SU-DHL-6 (cell line): Measurements from ENCODE around the gene HOPX.

Source experiments
- H2AFZ ChIP-seq: fragments of 200-600 bp; sonication (generic); 2 replicates; pipeline ENCODE4 v1.6.1; 2014; ENCODE audit warnings: low read depth, mild to moderate bottlenecking, moderate library complexity, mixed read lengths, antibody characterized with exemption, low read length; ENCODE audit not compliant: severe bottlenecking
- H3F3A ChIP-seq: fragments of 200-600 bp; shearing (Covaris generic); 2 replicates; pipeline ENCODE4 v1.6.0; 2016; ENCODE audit warnings: antibody characterized with exemption, mild to moderate bottlenecking; ENCODE audit not compliant: insufficient read depth
- H3K27ac ChIP-seq: fragments of 200-600 bp; sonication (generic); 2 replicates; pipeline ENCODE4 v1.5.1; 2016; ENCODE audit warnings: low read depth, mild to moderate bottlenecking, low read length, moderate library complexity, mixed read lengths
- H3K27me3 ChIP-seq: fragments of 200-600 bp; sonication (generic), shearing (Covaris generic); 2 replicates; pipeline ENCODE4 v1.6.0; 2014; ENCODE audit warnings: mild to moderate bottlenecking, low read length
- H3K36me3 ChIP-seq: fragments of 200-600 bp; sonication (generic); 2 replicates; pipeline ENCODE4 v1.6.1; 2014; ENCODE audit warnings: mild to moderate bottlenecking, low read length, mixed read lengths
- H3K4me2 ChIP-seq: fragments of 300-600, 200-600 bp; shearing (Covaris generic), sonication (generic); 2 replicates; pipeline ENCODE4 v1.6.0; 2014; ENCODE audit warnings: low read length, low read depth, mild to moderate bottlenecking; ENCODE audit not compliant: poor library complexity, severe bottlenecking
- H3K4me3 ChIP-seq: fragments of 200-600 bp; sonication (generic); 2 replicates; pipeline ENCODE4 v1.5.1; 2014; ENCODE audit warnings: antibody characterized with exemption, low read length, mild to moderate bottlenecking, mixed read lengths; ENCODE audit not compliant: insufficient read depth, poor library complexity, severe bottlenecking
- H3K79me2 ChIP-seq: fragments of 200-600 bp; sonication (generic); 2 replicates; pipeline ENCODE4 v1.6.1; 2014; ENCODE audit warnings: mild to moderate bottlenecking, low read length, moderate library complexity; ENCODE audit not compliant: insufficient read depth
- H3K9ac ChIP-seq: fragments of 200-600 bp; sonication (generic); 2 replicates; pipeline ENCODE4 v1.7.0; 2014; ENCODE audit warnings: mild to moderate bottlenecking, low read length
- H3K9me2 ChIP-seq: fragments of 200-600 bp; sonication (generic); replicated peaks from 2 replicates; pipeline ENCODE4 v1.6.1; 2014; ENCODE audit warnings: low read length; ENCODE audit not compliant: insufficient read depth
- H3K9me3 ChIP-seq: fragments of 200-600 bp; sonication (generic); 2 replicates; pipeline ENCODE4 v1.6.1; 2014; ENCODE audit warnings: low read length, mixed read lengths; ENCODE audit not compliant: insufficient read depth
- H4K20me1 ChIP-seq: fragments of 200-600 bp; sonication (generic); 2 replicates; pipeline ENCODE4 v1.6.1; 2014; ENCODE audit warnings: low read depth, mild to moderate bottlenecking, antibody characterized with exemption, low read length, moderate library complexity, mixed read lengths
- EZH2phosphoT487 ChIP-seq: fragments of 200-600 bp; sonication (generic), shearing (Covaris generic); conservative IDR thresholded peaks from 2 replicates; pipeline ENCODE4 v1.6.1; 2018; ENCODE audit warnings: mild to moderate bottlenecking, antibody characterized with exemption, low read length, moderate library complexity, mixed read lengths
- TF ChIP-seq, protein P1 (sequence below): fragments of 200-600 bp; sonication (generic); IDR thresholded peaks from one replicate; pipeline ENCODE4 v1.5.1; 2017; ENCODE audit warnings: antibody characterized with exemption, mild to moderate bottlenecking, low read length, moderate library complexity; ENCODE audit not compliant: insufficient read depth, poor library complexity, severe bottlenecking

HOPX gene

DNA sequence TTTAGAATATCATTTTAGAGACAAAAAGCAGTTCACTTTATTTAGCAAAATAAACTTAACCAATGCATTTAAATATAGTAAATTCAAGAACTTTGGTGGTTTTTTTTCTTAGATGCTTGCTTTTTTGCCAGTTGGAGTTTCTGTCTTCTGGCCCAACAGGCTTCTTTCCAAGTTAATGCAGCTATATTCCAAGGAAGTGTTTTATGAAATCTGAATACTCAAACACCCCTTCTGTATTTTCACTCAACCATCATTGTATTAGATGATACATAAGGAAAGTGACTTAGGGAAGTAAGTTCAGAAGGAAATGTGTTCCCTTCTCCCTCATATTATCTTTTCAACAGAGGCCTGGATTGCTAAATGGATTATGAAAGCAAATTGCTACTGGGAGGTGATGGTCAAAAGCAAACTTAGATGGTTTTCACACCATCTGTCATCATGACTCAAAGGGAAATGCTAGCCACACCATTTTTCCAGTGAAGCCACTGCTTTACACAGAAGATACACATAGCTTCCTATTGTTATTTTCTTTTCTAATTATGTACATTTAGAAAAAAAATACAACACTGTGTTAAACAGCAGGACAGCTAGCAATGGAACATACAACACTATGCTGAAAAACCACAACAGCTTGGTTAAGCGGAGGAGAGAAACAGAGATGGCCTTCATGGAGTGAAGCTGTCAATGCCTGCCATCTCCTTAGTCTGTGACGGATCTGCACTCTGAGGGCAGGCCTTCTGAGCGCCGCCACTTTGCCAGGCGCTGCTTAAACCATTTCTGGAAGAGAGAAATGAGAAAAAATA is 32.9 kb downstream of the HOPX start:
- Histone ChIP-seq H3K27me3 (no peaks in the 10 kb centered on the region), H3K4me2 (no peak overlapping the region), H3K9me2 (no peaks in the 10 kb centered on the region), H3K9ac (no peak overlapping the region), H3K36me3 (no peaks in the 10 kb centered on the region), H3K79me2 (no peaks in the 10 kb centered on the region), H3K27ac (no peak overlapping the region), H4K20me1 (no peaks in the 10 kb centered on the region), H2AFZ (no peak overlapping the region), H3K4me3 (no peak overlapping the region), H3K9me3 (no peaks in the 10 kb centered on the region), H3F3A (no peaks in the 10 kb centered on the region)
- TF ChIP-seq, protein P1, sequence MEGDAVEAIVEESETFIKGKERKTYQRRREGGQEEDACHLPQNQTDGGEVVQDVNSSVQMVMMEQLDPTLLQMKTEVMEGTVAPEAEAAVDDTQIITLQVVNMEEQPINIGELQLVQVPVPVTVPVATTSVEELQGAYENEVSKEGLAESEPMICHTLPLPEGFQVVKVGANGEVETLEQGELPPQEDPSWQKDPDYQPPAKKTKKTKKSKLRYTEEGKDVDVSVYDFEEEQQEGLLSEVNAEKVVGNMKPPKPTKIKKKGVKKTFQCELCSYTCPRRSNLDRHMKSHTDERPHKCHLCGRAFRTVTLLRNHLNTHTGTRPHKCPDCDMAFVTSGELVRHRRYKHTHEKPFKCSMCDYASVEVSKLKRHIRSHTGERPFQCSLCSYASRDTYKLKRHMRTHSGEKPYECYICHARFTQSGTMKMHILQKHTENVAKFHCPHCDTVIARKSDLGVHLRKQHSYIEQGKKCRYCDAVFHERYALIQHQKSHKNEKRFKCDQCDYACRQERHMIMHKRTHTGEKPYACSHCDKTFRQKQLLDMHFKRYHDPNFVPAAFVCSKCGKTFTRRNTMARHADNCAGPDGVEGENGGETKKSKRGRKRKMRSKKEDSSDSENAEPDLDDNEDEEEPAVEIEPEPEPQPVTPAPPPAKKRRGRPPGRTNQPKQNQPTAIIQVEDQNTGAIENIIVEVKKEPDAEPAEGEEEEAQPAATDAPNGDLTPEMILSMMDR = no peak
- TF ChIP-seq EZH2phosphoT487 = no peak

GRCh38 chr4:56646341-56646740 is 34.8 kb downstream of the HOPX start:
- no peaks in the 10 kb centered on the region for H3K79me2 ChIP-seq
- no peak overlapping the region for H3K4me2 ChIP-seq
- H3F3A ChIP-seq = no peaks in the 10 kb centered on the region
- no peak for TF ChIP-seq EZH2phosphoT487
- TF ChIP-seq, protein P1 = no peak
- no peaks in the 10 kb centered on the region for H3K9me3 ChIP-seq
- no peak overlapping the region for H3K27ac ChIP-seq
- no peaks in the 10 kb centered on the region for H3K36me3 ChIP-seq
- H4K20me1 ChIP-seq = no peaks in the 10 kb centered on the region
- H3K9me2 ChIP-seq = no peaks in the 10 kb centered on the region
- no peak overlapping the region for H3K4me3 ChIP-seq
- H3K9ac ChIP-seq = no peak overlapping the region
- no peak overlapping the region for H2AFZ ChIP-seq
- H3K27me3 ChIP-seq = no peaks in the 10 kb centered on the region

- TF ChIP-seq, protein P1 = no peak
- TF ChIP-seq EZH2phosphoT487 = no peak
- Histone ChIP-seq H3K36me3 (no peaks in the 10 kb centered on the region), H3K9ac (no peak overlapping the region), H3K27ac (no peak overlapping the region), H4K20me1 (no peaks in the 10 kb centered on the region), H2AFZ (no peak overlapping the region), H3K9me3 (no peaks in the 10 kb centered on the region), H3K4me2 (no peak overlapping the region), H3K79me2 (no peaks in the 10 kb centered on the region), H3K9me2 (no peaks in the 10 kb centered on the region), H3K4me3 (no peak overlapping the region), H3K27me3 (no peaks in the 10 kb centered on the region), H3F3A (no peaks in the 10 kb centered on the region)
Observed at GRCh38 chr4:56643596-56643995, 37.5 kb downstream of the HOPX start.
